Right atrium auricular region (tissue), 2 donors: ENCODE data around the gene TMEM163. TPM values are rescaled to one million over a fixed set of nuclear protein-coding genes. Genes with fewer than 3 reads are reported as not detected.
"Not testable (repeated sequence)": the region's sequence is repeated elsewhere in the genome, so short reads cannot be mapped to it uniquely, and the experiment has no call there.

Source experiments
- DNase-seq: peaks from one replicate; pipeline ENCODE4 v3.0.0-alpha.2; 2019; ENCODE audit warnings: low spot score
- H3K27ac ChIP-seq, 2 donors: fragments of 200-600 bp; sonication (generic); 1 replicate in 1 of 2; 2 replicates in 1 of 2; pipeline ENCODE4 v1.5.1; 2016 to 2019
- H3K27me3 ChIP-seq, 2 donors: fragments of 200-600 bp; sonication (generic); one replicate each; pipeline versions ENCODE4 v1.5.1 to v1.6.0; 2017 to 2019
- H3K36me3 ChIP-seq: fragments of 200-600 bp; sonication (generic); one replicate; pipeline ENCODE4 v1.5.1; 2016
- H3K4me1 ChIP-seq, 2 donors: fragments of 200-600 bp; sonication (generic); one replicate each; pipeline versions ENCODE4 v1.5.1 to v1.6.0; 2017 to 2019
- H3K4me3 ChIP-seq, 2 donors: fragments of 200-600 bp; sonication (generic); 1 replicate in 1 of 2; 2 replicates in 1 of 2; pipeline ENCODE4 v1.5.1; 2017 to 2019; ENCODE audit warnings: mild to moderate bottlenecking in 1 of 2, moderate library complexity in 1 of 2
- H3K9me3 ChIP-seq, 2 donors: fragments of 200-600 bp; sonication (generic); one replicate each; pipeline ENCODE4 v1.5.1; 2019
- CTCF ChIP-seq, 2 donors: fragments of 200-600 bp; sonication (generic); IDR thresholded peaks; one replicate each; pipeline ENCODE4 v1.5.1; 2019; ENCODE audit warnings: antibody characterized with exemption in 2 of 2
- total RNA-seq, 2 donors: library from RNA; depleted of rRNA; stranded (reverse); fragments of >200 nt; gene quantifications; one replicate each; pipeline ENCODE4 v1.1.0, GENCODE V29; 2016

The TMEM163 gene
- total RNA-seq, 2 donors from 2014 or later = 3.1 to 8.9 TPM

- H3K36me3 ChIP-seq = no peaks in the 10 kb centered on the region
- no peaks in the 10 kb centered on the region for H3K27me3 ChIP-seq
- no peak for DNase-seq
- H3K4me1 ChIP-seq = no peaks in the 10 kb centered on the region
- H3K9me3 ChIP-seq = no peaks in the 10 kb centered on the region
- H3K4me3 ChIP-seq = no peak overlapping the region
- TF ChIP-seq CTCF (IDR thresholded peaks at IDR 0.05) = no peak
- H3K27ac ChIP-seq = no peak overlapping the region
Measured at GRCh38 chr2:134512734-134513464, 205.9 kb downstream of the TMEM163 start.

- no peak for DNase-seq
- no peak overlapping the region for H3K27ac ChIP-seq
- H3K27me3 ChIP-seq = no peaks in the 10 kb centered on the region
- peaks cover 0 to 8% of the 10 kb centered on the region in 2 donors for H3K4me1 ChIP-seq
- no peak for TF ChIP-seq CTCF (IDR thresholded peaks at IDR 0.05)
- H3K4me3 ChIP-seq = no peak overlapping the region
- no peaks in the 10 kb centered on the region for H3K9me3 ChIP-seq
- no peaks in the 10 kb centered on the region for H3K36me3 ChIP-seq
Measured at GRCh38 chr2:134508391-134508790, 210.4 kb downstream of the TMEM163 start.

GRCh38 chr2:134507697-134508096, 211.1 kb downstream of the TMEM163 start:
- Histone ChIP-seq H3K27me3 (no peaks in the 10 kb centered on the region), H3K4me1 (peaks cover 0 to 8% of the 10 kb centered on the region in 2 donors), H3K36me3 (no peaks in the 10 kb centered on the region), H3K4me3 (no peak overlapping the region), H3K27ac (no peak overlapping the region), H3K9me3 (no peaks in the 10 kb centered on the region)
- TF ChIP-seq CTCF (IDR thresholded peaks at IDR 0.05) = no peak
- no peak for DNase-seq

GRCh38 chr2:134507159-134507558, 211.6 kb downstream of the TMEM163 start:
- DNase-seq, H3K27ac ChIP-seq, H3K27me3 ChIP-seq, H3K4me1 ChIP-seq, H3K4me3 ChIP-seq, H3K36me3 ChIP-seq, H3K9me3 ChIP-seq: not testable (repeated sequence)

- Histone ChIP-seq H3K4me3 (no peak overlapping the region), H3K4me1 (peaks cover 0 to 8% of the 10 kb centered on the region in 2 donors), H3K27ac (no peak overlapping the region), H3K9me3 (no peaks in the 10 kb centered on the region), H3K27me3 (no peaks in the 10 kb centered on the region), H3K36me3 (no peaks in the 10 kb centered on the region)
- TF ChIP-seq CTCF (IDR thresholded peaks at IDR 0.05) = no peak
- DNase-seq = no peak
Measured at GRCh38 chr2:134505446-134505845, 213.4 kb downstream of the TMEM163 start.

GRCh38 chr2:134504586-134505336, 214.0 kb downstream of the TMEM163 start:
- no peaks in the 10 kb centered on the region for H3K9me3 ChIP-seq
- no peak overlapping the region for H3K4me3 ChIP-seq
- peaks cover 0 to 8% of the 10 kb centered on the region in 2 donors for H3K4me1 ChIP-seq
- TF ChIP-seq CTCF (IDR thresholded peaks at IDR 0.05) = no peak
- no peak for DNase-seq
- no peaks in the 10 kb centered on the region for H3K36me3 ChIP-seq
- H3K27ac ChIP-seq = no peak overlapping the region
- H3K27me3 ChIP-seq = no peaks in the 10 kb centered on the region
